HL-60/S4 treated with phorbol 12-myristate 13-acetate at 8.2 ng/mL for 4 days and 3 days (cell line): ENCODE results near the gene EXOSC3.
"Not testable (repeated sequence)": the region's sequence is repeated elsewhere in the genome, so short reads cannot be mapped to it uniquely, and the experiment has no call there.

ENCODE experiments used
- in situ Hi-C: fragments of 300-500 bp; cut with MboI; formaldehyde crosslinking; loops from 2 replicates; pipeline ENCODE4 v1.15.0; 2022; ENCODE audit warnings: low sequenced_read_pairs

Gene EXOSC3

GRCh38 chr9:37784616-37785483 lies at the start of gene EXOSC3:
EXOSC3 (minus strand) TSS chr9:37785064; CDS start chr9:37785044, 20 bp downstream.
- in situ Hi-C loops = no loop called here

GRCh38 chr9:37827483-37828165 lies 42.8 kb upstream of the EXOSC3 start:
- in situ Hi-C loops = no loop called here

- in situ Hi-C loops = not testable (repeated sequence)
Observed at GRCh38 chr9:37825174-37825573, 40.3 kb upstream of the EXOSC3 start.

GRCh38 chr9:37820142-37820541 lies 35.3 kb upstream of the EXOSC3 start:
- in situ Hi-C loops = no loop called here

GRCh38 chr9:37818849-37819248 lies 34.0 kb upstream of the EXOSC3 start:
- in situ Hi-C loops = no loop called here

GRCh38 chr9:37812773-37813379 lies 28.0 kb upstream of the EXOSC3 start:
- in situ Hi-C loops = no loop called here

GRCh38 chr9:37811906-37812476 lies 27.1 kb upstream of the EXOSC3 start:
- in situ Hi-C loops = no loop called here

- in situ Hi-C loops = not testable (repeated sequence)
Observed at GRCh38 chr9:37809676-37810075, 24.8 kb upstream of the EXOSC3 start.

GRCh38 chr9:37806271-37806670 lies 21.4 kb upstream of the EXOSC3 start:
- in situ Hi-C loops = no loop called here

GRCh38 chr9:37801959-37802711 lies 17.3 kb upstream of the EXOSC3 start:
- in situ Hi-C loops = no loop called here

- in situ Hi-C loops = no loop called here
Observed at GRCh38 chr9:37801287-37801850, 16.5 kb upstream of the EXOSC3 start.

- in situ Hi-C loops = no loop called here
Observed at GRCh38 chr9:37800631-37801286, 15.9 kb upstream of the EXOSC3 start, which contains the start of gene DCAF10. DCAF10 (plus strand) TSS chr9:37800797; CDS start chr9:37800867, 70 bp downstream.

GRCh38 chr9:37798677-37799076 lies 13.8 kb upstream of the EXOSC3 start:
- in situ Hi-C loops = no loop called here

- in situ Hi-C loops = no loop called here
Observed at GRCh38 chr9:37796232-37796631, 11.4 kb upstream of the EXOSC3 start.

GRCh38 chr9:37792122-37792521 lies 7.3 kb upstream of the EXOSC3 start:
- in situ Hi-C loops = no loop called here

- in situ Hi-C loops = no loop called here
Observed at GRCh38 chr9:37790096-37790495, 5.2 kb upstream of the EXOSC3 start.

- in situ Hi-C loops = no loop called here
Observed at GRCh38 chr9:37788332-37788731, 3.5 kb upstream of the EXOSC3 start.

GRCh38 chr9:37787059-37787458 lies 2.2 kb upstream of the EXOSC3 start:
- in situ Hi-C loops = no loop called here

- in situ Hi-C loops = no loop called here
Observed at GRCh38 chr9:37784291-37784615, 611 bp downstream of the EXOSC3 start.

- in situ Hi-C loops = no loop called here
Observed at GRCh38 chr9:37778534-37778933, 6.3 kb downstream of the EXOSC3 start.
